MM.1S (cell line): ENCODE results near the gene TAF9B.
"Not testable (repeated sequence)": the region's sequence is repeated elsewhere in the genome, so short reads cannot be mapped to it uniquely, and the experiment has no call there.

Experiments
- DNase-seq: peaks from one replicate; pipeline ENCODE4 v3.0.0-alpha.2; 2015
- H2AFZ ChIP-seq: fragments of 300-600 bp; sonication (generic); 2 replicates; pipeline ENCODE4 v1.6.0; 2016; ENCODE audit warnings: antibody characterized with exemption, low read length
- H3F3A ChIP-seq: fragments of 300-600 bp; sonication (generic); 2 replicates; pipeline ENCODE4 v1.6.1; 2016; ENCODE audit warnings: mild to moderate bottlenecking, antibody characterized with exemption, low read length, moderate library complexity, mixed read lengths; ENCODE audit not compliant: insufficient read depth
- H3K27ac ChIP-seq: fragments of 300-600 bp; sonication (generic); 2 replicates; pipeline ENCODE4 v1.5.1; 2016; ENCODE audit warnings: mild to moderate bottlenecking, low read length
- H3K27me3 ChIP-seq: fragments of 300-600 bp; sonication (generic); replicated peaks from 2 replicates; pipeline ENCODE4 v1.6.0; 2016; ENCODE audit warnings: low read length; ENCODE audit not compliant: insufficient read depth
- H3K36me3 ChIP-seq: fragments of 300-600 bp; sonication (generic); replicated peaks from 2 replicates; pipeline ENCODE4 v1.6.1; 2016; ENCODE audit warnings: mild to moderate bottlenecking, low read length, mixed read lengths; ENCODE audit not compliant: insufficient read depth
- H3K4me1 ChIP-seq: fragments of 300-600 bp; sonication (generic); 2 replicates; pipeline ENCODE4 v1.6.1; 2016; ENCODE audit warnings: low read length, mixed read lengths
- H3K4me2 ChIP-seq: fragments of 300-600 bp; sonication (generic); 2 replicates; pipeline ENCODE4 v1.6.0; 2016; ENCODE audit warnings: low read depth, low read length
- H3K4me3 ChIP-seq: fragments of 300-600 bp; sonication (generic); 2 replicates; pipeline ENCODE4 v1.5.1; 2016; ENCODE audit warnings: low read length, mixed read lengths
- H3K79me2 ChIP-seq: fragments of 300-600 bp; sonication (generic); 2 replicates; pipeline ENCODE4 v1.6.1; 2016; ENCODE audit warnings: mixed run types, low read length, mixed read lengths
- H3K9ac ChIP-seq: fragments of 300-600 bp; sonication (generic); 2 replicates; pipeline ENCODE4 v1.6.1; 2016; ENCODE audit warnings: low read length, mixed read lengths
- H3K9me2 ChIP-seq: fragments of 300-600 bp; sonication (generic); replicated peaks from 2 replicates; pipeline ENCODE4 v1.6.1; 2016; ENCODE audit warnings: mild to moderate bottlenecking, low read length, mixed read lengths; ENCODE audit not compliant: insufficient read depth
- H3K9me3 ChIP-seq: fragments of 300-600 bp; sonication (generic); replicated peaks from 2 replicates; pipeline ENCODE4 v1.6.1; 2016; ENCODE audit warnings: mild to moderate bottlenecking, low read length, mixed read lengths; ENCODE audit not compliant: insufficient read depth
- H4K20me1 ChIP-seq: fragments of 300-600 bp; sonication (generic); 2 replicates; pipeline ENCODE4 v1.6.1; 2016; ENCODE audit warnings: mild to moderate bottlenecking, low read length, moderate library complexity, mixed read lengths; ENCODE audit not compliant: insufficient read depth
- CTCF ChIP-seq: fragments of 300-600 bp; sonication (generic); IDR thresholded peaks from 2 replicates; pipeline ENCODE4 v1.5.1; 2016; ENCODE audit warnings: antibody characterized with exemption, low read length, mixed read lengths
- EZH2 ChIP-seq: fragments of 300-600 bp; sonication (generic); optimal IDR thresholded peaks from 2 replicates; pipeline ENCODE3; 2017; ENCODE audit warnings: low read depth, mild to moderate bottlenecking, antibody characterized with exemption, low read length, mixed read lengths
- EZH2phosphoT487 ChIP-seq: fragments of 300-600 bp; sonication (generic); IDR thresholded peaks from 2 replicates; pipeline ENCODE4 v1.6.1; 2018; ENCODE audit warnings: antibody characterized with exemption, low read length

TAF9B gene

GRCh38 chrX:78130396-78130795 lies 9.1 kb downstream of the TAF9B start:
- Histone ChIP-seq H3K27me3 (no peaks in the 10 kb centered on the region), H3K9me3 (no peaks in the 10 kb centered on the region), H4K20me1 (no peaks in the 10 kb centered on the region), H3K4me2 (no peak overlapping the region), H3K27ac (peak overlapping the region; percentile 32; the same call in 1 of the 2 replicates), H3F3A (peaks cover 18% of the 10 kb centered on the region; the same call in 1 of the 2 replicates), H3K79me2 (peaks cover 13% of the 10 kb centered on the region), H3K9me2 (no peaks in the 10 kb centered on the region), H3K4me3 (no peak overlapping the region), H3K4me1 (peaks cover 26% of the 10 kb centered on the region), H2AFZ (no peak overlapping the region), H3K9ac (no peak overlapping the region), H3K36me3 (no peaks in the 10 kb centered on the region)
- TF ChIP-seq EZH2, result no peak
- no peak for TF ChIP-seq EZH2phosphoT487
- no peak for TF ChIP-seq CTCF
- no peak for DNase-seq

GRCh38 chrX:78129714-78130113 lies 9.7 kb downstream of the TAF9B start:
- Histone ChIP-seq H3K9me2 (no peaks in the 10 kb centered on the region), H3K27ac (no peak overlapping the region; the same call in 1 of the 2 replicates), H3K9me3 (no peaks in the 10 kb centered on the region), H3F3A (peaks cover 18% of the 10 kb centered on the region; the same call in 1 of the 2 replicates), H3K36me3 (no peaks in the 10 kb centered on the region; the same call in 1 of the 2 replicates), H3K27me3 (no peaks in the 10 kb centered on the region), H4K20me1 (no peaks in the 10 kb centered on the region), H3K79me2 (peaks cover 20% of the 10 kb centered on the region), H2AFZ (no peak overlapping the region), H3K4me1 (peaks cover 26% of the 10 kb centered on the region), H3K4me3 (no peak overlapping the region), H3K4me2 (no peak overlapping the region), H3K9ac (no peak overlapping the region)
- TF ChIP-seq CTCF (no peak), EZH2phosphoT487 (no peak), EZH2 (no peak)
- no peak for DNase-seq

- Histone ChIP-seq H3K4me1 (peaks cover 17% of the 10 kb centered on the region; the same call in 1 of the 2 replicates), H3K79me2 (peaks cover 55% of the 10 kb centered on the region)
- not testable (repeated sequence) for H3K4me2 ChIP-seq, DNase-seq, H3K9me2 ChIP-seq, H3F3A ChIP-seq, H3K27ac ChIP-seq, H3K9me3 ChIP-seq, H3K36me3 ChIP-seq, H3K9ac ChIP-seq, H2AFZ ChIP-seq, H4K20me1 ChIP-seq, H3K27me3 ChIP-seq, H3K4me3 ChIP-seq
Measured at GRCh38 chrX:78125781-78126180, 13.7 kb downstream of the TAF9B start.

- H3K4me1 ChIP-seq, result peaks cover 17% of the 10 kb centered on the region; the same call in 1 of the 2 replicates
Measured at GRCh38 chrX:78125148-78125547, 14.3 kb downstream of the TAF9B start.

More at GRCh38 chrX:78125148-78125547, 14.3 kb downstream of the TAF9B start:
- H3K27ac ChIP-seq, result no peak overlapping the region
- TF ChIP-seq EZH2phosphoT487 (no peak), EZH2 (no peak), CTCF (no peak)
- no peaks in the 10 kb centered on the region for H3K9me3 ChIP-seq
- H3F3A ChIP-seq, result peaks cover 3% of the 10 kb centered on the region; the same call in 1 of the 2 replicates
- no peak overlapping the region for H3K4me2 ChIP-seq
- H2AFZ ChIP-seq, result no peak overlapping the region
- H3K27me3 ChIP-seq, result no peaks in the 10 kb centered on the region
- H3K9ac ChIP-seq, result no peak overlapping the region
- no peak overlapping the region for H3K4me3 ChIP-seq
- H4K20me1 ChIP-seq, result peaks cover 6% of the 10 kb centered on the region; the same call in 1 of the 2 replicates
- H3K79me2 ChIP-seq, result peaks cover 59% of the 10 kb centered on the region
- no peak for DNase-seq
- no peaks in the 10 kb centered on the region; the same call in 1 of the 2 replicates for H3K9me2 ChIP-seq
- no peaks in the 10 kb centered on the region; the same call in 1 of the 2 replicates for H3K36me3 ChIP-seq
